PC-3 (cell line): ENCODE measurements around the gene EPB41. TPM values are rescaled to one million over a fixed set of nuclear protein-coding genes. Genes with fewer than 3 reads are reported as not detected.
"Not testable (repeated sequence)": the region's sequence is repeated elsewhere in the genome, so short reads cannot be mapped to it uniquely, and the experiment has no call there.

Experiments used
- ATAC-seq: fragments of 200-7000 bp; cut with Tn5 transposase; 2 replicates; pipeline ENCODE4 v1.9.1; 2020; ENCODE audit warnings: mild to moderate bottlenecking, moderate library complexity
- BruUV-seq: library from RNA; stranded (reverse); fragments of 400-500 nt; replicated peaks from 2 replicates; lab custom pipeline; 2021; lab: Mats Ljungman, UMichigan
- CTCF ChIA-PET: fragments of 300-600 bp; sonication (Branson Sonifier 250); formaldehyde crosslinking; loops from one replicate; lab custom pipeline; 2022; ENCODE audit warnings: antibody characterized with exemption; lab: Charles Lee
- POLR2A ChIA-PET: fragments of 300-600 bp; sonication (Branson Sonifier 250); formaldehyde crosslinking; loops from one replicate; lab custom pipeline; 2022; ENCODE audit warnings: antibody characterized with exemption; ENCODE audit not compliant: unreplicated experiment; lab: Charles Lee
- DNase-seq: peaks from one replicate; pipeline ENCODE4 v3.0.0-alpha.2; 2015
- H2AFZ ChIP-seq: fragments of 300-600 bp; sonication (generic); 2 replicates; pipeline ENCODE4 v1.6.0; 2016; ENCODE audit warnings: antibody characterized with exemption, low read length
- H3F3A ChIP-seq: fragments of 300-600 bp; sonication (generic); one replicate; pipeline ENCODE4 v1.6.0; 2017; ENCODE audit warnings: antibody characterized with exemption, low read length, control low read depth, mild to moderate bottlenecking; ENCODE audit not compliant: unreplicated experiment
- H3K27ac ChIP-seq: fragments of 300-600 bp; sonication (generic); 2 replicates; pipeline ENCODE4 v1.5.1; 2016; ENCODE audit warnings: mild to moderate bottlenecking, low read length
- H3K27me3 ChIP-seq: fragments of 300-600 bp; sonication (generic); 2 replicates; pipeline ENCODE4 v1.6.1; 2016; ENCODE audit warnings: low read length, mixed read lengths
- H3K36me3 ChIP-seq: fragments of 300-600 bp; sonication (generic); 2 replicates; pipeline ENCODE4 v1.6.1; 2016; ENCODE audit warnings: low read depth, mixed run types, low read length, mixed read lengths
- H3K4me1 ChIP-seq: fragments of 300-600 bp; sonication (generic); 2 replicates; pipeline ENCODE4 v1.5.1; 2016; ENCODE audit warnings: low read length; ENCODE audit not compliant: insufficient read depth
- H3K4me2 ChIP-seq: fragments of 300-600 bp; sonication (generic); 2 replicates; pipeline ENCODE4 v1.6.0; 2016; ENCODE audit warnings: low read length
- H3K4me3 ChIP-seq: fragments of 300-600 bp; sonication (generic); 2 replicates; pipeline ENCODE4 v1.5.1; 2016; ENCODE audit warnings: mild to moderate bottlenecking, low read length, mixed read lengths
- H3K79me2 ChIP-seq: fragments of 300-600 bp; sonication (generic); 2 replicates; pipeline ENCODE4 v1.6.1; 2017; ENCODE audit warnings: low read length, mixed read lengths
- H3K9ac ChIP-seq: fragments of 300-600 bp; sonication (generic); 2 replicates; pipeline ENCODE4 v1.6.0; 2016; ENCODE audit warnings: mild to moderate bottlenecking, low read length
- H3K9me2 ChIP-seq: fragments of 300-600 bp; sonication (generic); replicated peaks from 2 replicates; pipeline ENCODE4 v1.6.1; 2016; ENCODE audit warnings: mixed run types, low read length, mixed read lengths
- H3K9me3 ChIP-seq: fragments of 300-600 bp; sonication (generic); 2 replicates; pipeline ENCODE4 v1.6.1; 2016; ENCODE audit warnings: low read length, mixed read lengths
- H4K20me1 ChIP-seq: fragments of 300-600 bp; sonication (generic); 2 replicates; pipeline ENCODE4 v1.6.1; 2016; ENCODE audit warnings: low read length, mixed read lengths
- CTCF ChIP-seq: fragments of 300-600 bp; sonication (generic); conservative IDR thresholded peaks from 2 replicates; pipeline ENCODE4 v1.5.1; 2017; ENCODE audit warnings: antibody characterized with exemption, low read depth, mild to moderate bottlenecking, low read length
- EZH2 ChIP-seq: fragments of 300-600 bp; sonication (generic); IDR thresholded peaks from one replicate; pipeline ENCODE4 v1.6.1; 2017; ENCODE audit warnings: antibody characterized with exemption, mild to moderate bottlenecking, low read length; ENCODE audit not compliant: unreplicated experiment
- EZH2phosphoT487 ChIP-seq: fragments of 300-600 bp; sonication (generic); IDR thresholded peaks from 2 replicates; pipeline ENCODE4 v1.6.1; 2018; ENCODE audit warnings: mild to moderate bottlenecking, antibody characterized with exemption, low read length, borderline replicate concordance
- intact Hi-C: fragments of 100-400 bp; cut with micrococcal nuclease; formaldehyde crosslinking; loops from 2 replicates; pipeline ENCODE4 v1.9.0; 2023
- total RNA-seq: library from RNA; depleted of rRNA; stranded (reverse); fragments of >200 nt; gene quantifications from 2 replicates; pipeline ENCODE4 v1.2.3, GENCODE V29; 2014

The EPB41 gene
- total RNA-seq, 1 experiment from 2014 or later, result 44.9 TPM

GRCh38 chr1:29077155-29077554 is 162.8 kb downstream of the EPB41 start:
- intact Hi-C loops, result no loop called here
- ChIA-PET POLR2A (no interaction called here), CTCF (no interaction called here)
- H3F3A ChIP-seq, result no peaks in the 10 kb centered on the region
- H3K4me1 ChIP-seq, result no peaks in the 10 kb centered on the region
- H3K9me2 ChIP-seq, result no peaks in the 10 kb centered on the region
- ATAC-seq, result no peak
- BruUV-seq, result no TSS peak
- H3K27ac ChIP-seq, result no peak overlapping the region
- TF ChIP-seq EZH2phosphoT487 (no peak), EZH2 (no peak), CTCF (no peak)
- no peaks in the 10 kb centered on the region for H3K79me2 ChIP-seq
- H2AFZ ChIP-seq, result no peak overlapping the region
- H3K4me2 ChIP-seq, result no peak overlapping the region
- H3K9ac ChIP-seq, result no peak overlapping the region
- DNase-seq, result no peak
- no peak overlapping the region for H3K4me3 ChIP-seq
- no peaks in the 10 kb centered on the region for H4K20me1 ChIP-seq
- H3K9me3 ChIP-seq, result no peaks in the 10 kb centered on the region
- H3K36me3 ChIP-seq, result no peaks in the 10 kb centered on the region
- no peaks in the 10 kb centered on the region for H3K27me3 ChIP-seq

GRCh38 chr1:29079916-29080629 is 165.7 kb downstream of the EPB41 start:
- H3K4me3 ChIP-seq, H3K4me1 ChIP-seq, BruUV-seq, intact Hi-C loops, H3K79me2 ChIP-seq, H3K9me3 ChIP-seq, H3K9me2 ChIP-seq, H3K27ac ChIP-seq, H3K27me3 ChIP-seq, H2AFZ ChIP-seq, POLR2A ChIA-PET, H3K4me2 ChIP-seq, H3K9ac ChIP-seq, ATAC-seq, H3F3A ChIP-seq, H4K20me1 ChIP-seq, DNase-seq, H3K36me3 ChIP-seq: not testable (repeated sequence)
- CTCF ChIA-PET, result interaction anchor here (0.8 kb wide), 1 partner anchor 294 kb away, joined by 6 read pairs; no protein-coding TSS in a partner anchor

GRCh38 chr1:29081201-29081600 is 166.8 kb downstream of the EPB41 start:
- no peaks in the 10 kb centered on the region for H3K27me3 ChIP-seq
- H3F3A ChIP-seq, result no peaks in the 10 kb centered on the region
- H4K20me1 ChIP-seq, result no peaks in the 10 kb centered on the region
- intact Hi-C loops, result no loop called here
- no peak overlapping the region for H3K4me2 ChIP-seq
- H3K9me3 ChIP-seq, result no peaks in the 10 kb centered on the region
- no peaks in the 10 kb centered on the region for H3K79me2 ChIP-seq
- ChIA-PET CTCF (no interaction called here), POLR2A (no interaction called here)
- TF ChIP-seq CTCF, result no peak
- TF ChIP-seq EZH2, result no peak
- TF ChIP-seq EZH2phosphoT487, result no peak
- no peaks in the 10 kb centered on the region for H3K36me3 ChIP-seq
- H2AFZ ChIP-seq, result no peak overlapping the region
- no peak for ATAC-seq
- no TSS peak for BruUV-seq
- no peaks in the 10 kb centered on the region for H3K9me2 ChIP-seq
- H3K4me1 ChIP-seq, result no peaks in the 10 kb centered on the region
- no peak for DNase-seq
- no peak overlapping the region for H3K9ac ChIP-seq
- no peak overlapping the region for H3K4me3 ChIP-seq
- H3K27ac ChIP-seq, result no peak overlapping the region
